Activated CD8-positive, alpha-beta memory T cell treated with anti-CD3 and anti-CD28 coated beads, Interleukin-2, amount 50 U/mL, for 24 hours (primary cell): ENCODE measurements around the gene C1orf87.

ENCODE experiments used
- DNase-seq: peaks from one replicate; pipeline ENCODE4 v3.0.0-alpha.2; 2020; ENCODE audit errors: extremely low read depth

The C1orf87 gene, protein sequence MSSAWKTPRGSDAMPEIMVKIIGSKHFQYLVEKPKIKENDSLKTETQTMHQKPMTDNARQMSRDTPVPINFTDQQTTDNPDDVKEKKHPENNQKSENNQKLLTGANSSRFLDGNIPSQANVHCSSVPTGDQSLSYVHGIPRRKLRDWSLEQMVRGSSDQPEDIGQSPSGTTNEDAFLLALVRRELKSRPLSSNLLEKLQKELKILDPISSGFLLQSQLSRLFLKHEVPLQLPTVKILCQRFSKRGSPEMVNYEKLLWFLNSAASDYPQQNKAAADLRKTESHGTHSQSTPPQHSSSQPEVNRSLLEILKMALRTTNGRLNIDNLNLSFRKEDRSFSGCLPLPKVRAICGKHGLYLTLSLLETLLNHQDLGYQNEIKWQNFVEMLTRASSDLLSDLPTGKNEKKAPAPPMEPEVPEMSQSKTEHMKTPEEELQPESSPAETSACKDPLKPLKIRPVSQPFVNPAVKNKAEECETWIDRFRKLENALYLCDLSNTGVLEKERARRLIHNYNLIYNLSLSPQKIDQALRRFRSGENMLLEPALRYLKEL

GRCh38 chr1:60073605-60074278, at the start of gene C1orf87:
TSS of gene C1orf87 (minus strand) at chr1:60073770. CDS start at chr1:60072643, 1,127 bp downstream.
- no peak for DNase-seq

DNA sequence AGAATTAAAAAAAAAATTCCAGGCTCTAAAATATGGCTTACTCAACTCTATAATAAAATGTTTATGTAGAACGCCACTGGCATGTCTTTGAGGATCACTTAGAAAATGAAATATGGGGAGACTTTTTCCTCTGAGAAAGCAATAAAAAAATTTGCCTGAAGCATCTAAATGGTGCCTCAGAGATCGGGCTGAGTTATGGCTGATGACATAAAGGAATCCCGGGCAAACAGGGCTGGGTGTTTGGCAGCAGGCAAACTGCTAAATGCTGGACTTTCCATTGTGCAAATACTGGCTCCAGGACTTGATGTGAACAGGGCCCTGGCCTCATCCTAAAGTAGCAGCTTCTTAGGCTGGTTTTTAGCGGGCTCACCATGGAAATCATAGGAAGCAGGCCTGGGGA, 44.5 kb upstream of the C1orf87 start:
- no peak for DNase-seq

DNA sequence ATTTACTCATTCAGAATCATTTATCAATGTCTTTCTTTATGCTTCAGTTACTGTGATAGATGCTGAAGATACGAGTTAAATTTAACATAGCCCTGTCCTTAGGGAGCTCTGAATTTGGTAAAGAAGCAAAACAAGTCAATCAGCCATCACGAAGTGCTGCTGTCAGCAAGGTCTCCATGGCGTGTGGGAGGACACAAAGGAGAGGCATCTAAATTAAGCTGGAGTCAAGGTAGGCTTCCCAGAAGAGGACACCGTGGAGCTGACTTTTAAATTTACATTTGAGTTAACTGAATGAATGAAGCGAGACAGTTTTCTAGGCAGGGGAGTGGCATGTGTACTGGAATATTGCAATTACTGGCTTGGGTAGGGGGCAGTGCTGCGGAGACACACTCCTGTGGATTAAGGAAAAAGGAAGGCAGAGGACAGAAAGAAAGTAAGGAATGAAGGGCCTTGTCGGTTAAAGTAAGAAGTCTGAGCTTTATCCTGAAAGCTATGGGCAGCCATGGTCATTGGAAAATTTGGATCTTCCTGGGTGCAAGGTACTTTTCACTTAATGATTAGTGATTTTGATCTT, 41.3 kb upstream of the C1orf87 start:
- no peak for DNase-seq

DNA sequence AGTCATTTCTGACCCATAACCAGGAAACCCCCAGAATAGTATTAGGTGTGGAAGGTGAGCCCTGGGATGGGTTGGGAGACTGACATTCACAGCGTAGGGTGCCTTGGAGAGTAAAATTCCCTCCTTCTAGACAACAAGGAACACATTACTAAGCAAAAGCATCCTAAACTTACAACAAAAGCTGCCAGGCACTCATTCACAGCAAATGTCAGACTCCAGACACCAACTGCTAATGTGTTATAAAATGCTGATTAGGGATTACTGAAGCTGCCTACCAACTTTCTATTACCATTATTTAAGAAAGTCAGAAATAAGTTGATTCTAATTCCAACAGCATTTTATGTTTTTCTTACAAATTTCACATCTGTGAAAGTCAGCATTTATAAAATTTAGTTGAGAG, 40.0 kb upstream of the C1orf87 start:
- DNase-seq = no peak

DNA sequence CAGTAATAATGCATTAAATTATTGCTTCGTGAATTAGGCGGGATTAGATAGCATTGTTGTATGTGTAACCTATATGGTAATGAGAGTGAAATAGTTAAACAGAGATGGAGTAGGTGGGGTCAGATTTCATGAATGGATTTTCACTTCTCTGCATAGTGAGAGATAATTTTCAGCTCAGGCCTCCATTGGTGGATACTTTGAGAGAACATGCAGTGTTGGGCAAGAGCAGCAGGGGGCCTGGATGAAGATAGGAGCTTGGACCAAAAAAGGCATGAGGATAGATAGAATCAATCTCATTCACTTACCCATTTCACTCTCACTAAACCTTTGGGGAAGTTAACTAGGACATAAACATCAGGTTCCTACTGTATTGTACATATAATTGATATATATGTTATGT, 39.5 kb upstream of the C1orf87 start:
- no peak for DNase-seq

GRCh38 chr1:60111716-60112115, 38.1 kb upstream of the C1orf87 start:
- DNase-seq = no peak

DNA sequence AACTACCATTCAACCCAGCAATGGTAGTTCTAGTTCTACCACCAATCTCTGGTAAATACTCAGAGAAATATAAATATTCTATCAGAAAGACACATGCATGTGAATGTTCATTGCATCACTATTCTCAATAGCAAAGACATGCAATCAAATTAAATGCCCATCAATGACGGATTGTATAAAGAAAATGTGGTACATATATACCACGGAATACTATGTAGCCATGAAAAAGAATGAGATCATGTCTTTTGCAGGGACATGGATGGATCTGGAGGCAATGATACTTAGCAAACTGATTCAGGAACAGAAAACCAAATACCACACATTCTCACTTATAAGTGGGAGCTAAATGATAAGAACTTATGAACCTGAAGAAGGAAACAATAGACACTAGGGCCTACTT, 37.5 kb upstream of the C1orf87 start:
- DNase-seq = no peak

- no peak for DNase-seq
These were observed 34.6 kb upstream of the C1orf87 start for GRCh38 chr1:60108196-60108595.

DNA sequence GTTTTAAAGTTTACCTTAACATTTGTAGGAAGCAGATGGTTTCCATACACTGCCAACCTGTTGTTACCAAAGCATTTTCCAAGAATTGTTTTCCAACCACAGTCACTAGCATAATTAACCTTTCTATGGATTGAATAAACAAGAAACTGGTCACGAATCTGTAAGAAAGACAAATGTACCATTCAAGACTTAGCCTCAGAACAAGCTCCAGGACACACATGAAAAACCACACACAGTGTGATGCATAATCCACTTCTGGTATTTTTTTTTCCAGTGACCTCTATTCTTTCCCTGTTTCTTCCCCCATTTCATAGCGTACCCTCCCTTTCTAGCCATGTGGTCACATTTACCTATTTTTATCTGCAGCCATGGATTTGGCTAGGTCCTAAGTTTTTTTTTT, 29.6 kb upstream of the C1orf87 start:
- no peak for DNase-seq

- DNase-seq = no peak
These were observed 28.9 kb upstream of the C1orf87 start for GRCh38 chr1:60102267-60103061.

DNA sequence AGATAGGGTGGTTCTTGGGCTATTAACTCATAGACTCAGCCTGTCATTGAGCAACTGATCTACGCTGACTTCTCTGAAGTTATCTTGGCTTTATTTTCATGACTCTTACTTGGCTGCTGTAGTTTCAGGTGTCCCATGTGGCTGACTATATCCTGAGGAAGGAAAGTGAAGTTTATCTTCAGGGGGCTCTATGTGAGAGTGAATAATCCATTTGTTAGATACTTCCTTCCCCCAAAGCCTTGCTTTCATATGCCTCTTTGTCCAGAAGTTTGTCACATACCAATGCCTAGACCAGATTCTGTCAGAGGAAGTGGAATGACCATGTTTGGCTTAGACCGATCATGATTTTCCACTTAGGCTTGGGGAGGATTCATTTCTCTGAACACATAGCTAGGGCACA, 27.9 kb upstream of the C1orf87 start:
- no peak for DNase-seq

DNA sequence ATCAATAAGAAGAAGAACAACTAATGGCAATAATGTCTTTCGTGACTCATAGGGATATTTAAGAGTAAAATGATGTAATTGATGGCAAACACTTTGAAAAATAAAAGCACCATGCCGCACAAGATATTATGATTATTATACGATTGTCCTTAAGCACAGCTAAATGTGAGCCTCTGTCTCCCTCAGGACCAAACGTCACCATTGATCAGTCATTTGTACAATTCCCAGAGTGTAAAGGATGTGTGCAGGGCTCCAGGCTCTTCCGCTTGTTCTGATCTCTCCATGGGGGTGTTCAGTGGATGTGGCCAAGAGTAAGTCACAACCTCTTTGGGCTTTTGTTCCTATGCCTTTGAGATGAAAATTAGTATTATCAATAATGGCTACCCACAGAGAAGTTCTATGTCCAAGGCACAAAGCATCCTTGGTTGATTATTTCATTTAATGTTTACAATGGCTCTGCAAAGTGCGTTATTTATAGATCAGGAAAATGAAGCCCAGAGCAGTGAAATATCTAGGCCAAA, 17.7 kb upstream of the C1orf87 start:
- no peak for DNase-seq

GRCh38 chr1:60090655-60091054, 17.1 kb upstream of the C1orf87 start:
- no peak for DNase-seq

- DNase-seq = no peak
These were observed 15.1 kb upstream of the C1orf87 start for GRCh38 chr1:60088620-60089155.

- DNase-seq = no peak
These were observed 14.1 kb upstream of the C1orf87 start for GRCh38 chr1:60087681-60088080.

- DNase-seq = no peak
These were observed 4.6 kb upstream of the C1orf87 start for GRCh38 chr1:60078182-60078581.

- DNase-seq = no peak
These were observed 2.3 kb downstream of the C1orf87 start for GRCh38 chr1:60071296-60071695.

- DNase-seq = no peak
These were observed 3.9 kb downstream of the C1orf87 start for GRCh38 chr1:60069691-60070090.

DNA sequence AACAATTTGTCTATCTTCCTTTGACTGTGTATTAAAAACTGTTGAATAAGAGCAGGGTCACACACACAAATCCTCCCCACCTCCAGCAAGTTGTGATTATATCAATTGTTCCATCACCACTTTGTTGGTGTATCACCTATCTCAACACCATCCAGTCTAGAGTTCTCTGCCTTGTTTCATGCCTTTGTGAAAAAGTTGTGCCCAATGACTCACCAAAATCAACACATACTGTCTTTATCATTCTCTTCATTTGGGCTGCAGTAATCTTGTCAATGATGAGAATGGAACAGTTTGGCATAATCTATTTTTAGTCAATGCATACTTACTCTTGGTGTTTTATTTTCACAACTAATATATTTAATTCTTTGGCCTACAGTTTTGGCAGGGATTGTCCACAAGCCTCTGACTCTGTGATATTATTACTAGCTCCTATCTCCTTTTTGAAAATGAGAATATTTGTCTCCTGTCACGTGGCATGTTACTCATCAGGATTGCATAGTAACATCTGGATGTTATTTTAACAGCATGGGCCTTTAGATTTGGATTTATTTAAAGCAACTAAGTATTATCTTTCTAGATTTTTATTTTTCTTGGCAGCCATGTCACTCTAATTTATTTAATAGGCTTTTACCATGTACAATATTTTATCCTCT, 5.1 kb downstream of the C1orf87 start:
- no peak for DNase-seq

DNA sequence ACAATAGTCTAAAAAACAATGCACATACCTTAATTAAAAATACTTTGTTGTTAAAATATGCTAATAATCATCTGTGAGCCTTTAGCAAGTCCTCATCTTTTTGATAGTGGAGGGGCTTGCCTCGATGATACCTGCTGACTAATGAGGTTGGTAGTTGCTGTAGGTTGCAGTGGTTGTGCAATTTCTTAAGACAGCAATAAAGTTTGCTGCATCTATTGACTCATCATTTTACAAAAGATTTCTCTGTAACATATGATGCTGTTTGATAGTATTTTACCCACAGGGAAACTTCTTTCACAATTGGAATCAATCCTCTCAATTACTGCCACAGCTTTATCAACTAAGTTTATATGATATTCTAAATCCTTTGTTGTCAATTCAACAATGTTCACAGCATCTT, 7.6 kb downstream of the C1orf87 start:
- DNase-seq = no peak

GRCh38 chr1:60065199-60065598, 8.4 kb downstream of the C1orf87 start:
- no peak for DNase-seq
